ENCODE measurements around the gene MAZ. TPM values are rescaled to one million over a fixed set of nuclear protein-coding genes. Genes with fewer than 3 reads are reported as not detected.

MAZ gene
- total RNA-seq, 1 donor from 2014 or later: 125 TPM

- H3K36me3 ChIP-seq (ENCODE audit: control insufficient read depth, insufficient read depth, low read length): peaks cover 14% of the 10 kb centered on the region
- TF ChIP-seq, protein P1, sequence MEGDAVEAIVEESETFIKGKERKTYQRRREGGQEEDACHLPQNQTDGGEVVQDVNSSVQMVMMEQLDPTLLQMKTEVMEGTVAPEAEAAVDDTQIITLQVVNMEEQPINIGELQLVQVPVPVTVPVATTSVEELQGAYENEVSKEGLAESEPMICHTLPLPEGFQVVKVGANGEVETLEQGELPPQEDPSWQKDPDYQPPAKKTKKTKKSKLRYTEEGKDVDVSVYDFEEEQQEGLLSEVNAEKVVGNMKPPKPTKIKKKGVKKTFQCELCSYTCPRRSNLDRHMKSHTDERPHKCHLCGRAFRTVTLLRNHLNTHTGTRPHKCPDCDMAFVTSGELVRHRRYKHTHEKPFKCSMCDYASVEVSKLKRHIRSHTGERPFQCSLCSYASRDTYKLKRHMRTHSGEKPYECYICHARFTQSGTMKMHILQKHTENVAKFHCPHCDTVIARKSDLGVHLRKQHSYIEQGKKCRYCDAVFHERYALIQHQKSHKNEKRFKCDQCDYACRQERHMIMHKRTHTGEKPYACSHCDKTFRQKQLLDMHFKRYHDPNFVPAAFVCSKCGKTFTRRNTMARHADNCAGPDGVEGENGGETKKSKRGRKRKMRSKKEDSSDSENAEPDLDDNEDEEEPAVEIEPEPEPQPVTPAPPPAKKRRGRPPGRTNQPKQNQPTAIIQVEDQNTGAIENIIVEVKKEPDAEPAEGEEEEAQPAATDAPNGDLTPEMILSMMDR (IDR thresholded peaks at IDR 0.05; ENCODE audit: insufficient read depth, low read length, severe bottlenecking): no peak
- peak; percentile 86 for DNase-seq (ENCODE audit: low read depth)
- no peaks in the 10 kb centered on the region for H3K27me3 ChIP-seq (ENCODE audit: control insufficient read depth, insufficient read depth, low read length)
- FAIRE-seq: no peak
- peak overlapping the region; percentile 64 for H3K4me3 ChIP-seq (ENCODE audit: low read depth, low read length)
Measured at GRCh38 chr16:29805232-29806098, 864 bp upstream of the MAZ start.

GRCh38 chr16:29806641-29807425 lies 504 bp downstream of the MAZ start:
- Histone ChIP-seq H3K27me3 (ENCODE audit: control insufficient read depth, insufficient read depth, low read length) (no peaks in the 10 kb centered on the region), H3K36me3 (ENCODE audit: control insufficient read depth, insufficient read depth, low read length) (peaks cover 13% of the 10 kb centered on the region), H3K4me3 (ENCODE audit: low read depth, low read length) (peak overlapping the region; percentile 63)
- no peak for DNase-seq (ENCODE audit: low read depth)
- TF ChIP-seq, protein P1 (IDR thresholded peaks at IDR 0.05; ENCODE audit: insufficient read depth, low read length, severe bottlenecking): no peak
- no peak for FAIRE-seq

GRCh38 chr16:29807426-29808218 lies 1.3 kb downstream of the MAZ start:
- TF ChIP-seq, protein P1 (IDR thresholded peaks at IDR 0.05; ENCODE audit: insufficient read depth, low read length, severe bottlenecking): peak; percentile 75
- DNase-seq (ENCODE audit: low read depth) (peak; percentile 79), FAIRE-seq (no peak)
- Histone ChIP-seq H3K27me3 (ENCODE audit: control insufficient read depth, insufficient read depth, low read length) (no peaks in the 10 kb centered on the region), H3K4me3 (ENCODE audit: low read depth, low read length) (peak overlapping the region; percentile 63), H3K36me3 (ENCODE audit: control insufficient read depth, insufficient read depth, low read length) (peaks cover 13% of the 10 kb centered on the region)

- no peak for DNase-seq (ENCODE audit: low read depth)
- Histone ChIP-seq H3K36me3 (ENCODE audit: control insufficient read depth, insufficient read depth, low read length) (peaks cover 13% of the 10 kb centered on the region), H3K4me3 (ENCODE audit: low read depth, low read length) (peak overlapping the region; percentile 63), H3K27me3 (ENCODE audit: control insufficient read depth, insufficient read depth, low read length) (no peaks in the 10 kb centered on the region)
- FAIRE-seq: no peak
- TF ChIP-seq, protein P1 (IDR thresholded peaks at IDR 0.05; ENCODE audit: insufficient read depth, low read length, severe bottlenecking): no peak
Measured at GRCh38 chr16:29808219-29808900, 2.0 kb downstream of the MAZ start.

GRCh38 chr16:29809031-29809747 lies 2.9 kb downstream of the MAZ start:
- FAIRE-seq (no peak), DNase-seq (ENCODE audit: low read depth) (no peak)
- Histone ChIP-seq H3K27me3 (ENCODE audit: control insufficient read depth, insufficient read depth, low read length) (no peaks in the 10 kb centered on the region), H3K4me3 (ENCODE audit: low read depth, low read length) (no peak overlapping the region), H3K36me3 (ENCODE audit: control insufficient read depth, insufficient read depth, low read length) (peaks cover 13% of the 10 kb centered on the region)
- TF ChIP-seq, protein P1 (IDR thresholded peaks at IDR 0.05; ENCODE audit: insufficient read depth, low read length, severe bottlenecking): no peak
